Esophagus (tissue), 2 donors: Measurements from ENCODE around the gene CNGA2. TPM values are rescaled to one million over a fixed set of nuclear protein-coding genes. Genes with fewer than 3 reads are reported as not detected.

ENCODE experiments used
- H3K27ac ChIP-seq, 2 donors: one replicate each; pipeline ENCODE4 v1.5.1; 2013; ENCODE audit warnings: low read depth in 2 of 2, mild to moderate bottlenecking in 2 of 2, inconsistent platforms in 1 of 2, low read length in 1 of 2, moderate library complexity in 1 of 2
- H3K27me3 ChIP-seq, 2 donors: one replicate each; pipeline ENCODE4 v1.6.1; 2013; ENCODE audit warnings: low read length in 2 of 2, control low read depth in 1 of 2, mild to moderate bottlenecking in 1 of 2; ENCODE audit not compliant: insufficient read depth in 2 of 2, control insufficient read depth in 1 of 2
- H3K36me3 ChIP-seq, 2 donors: one replicate each; pipeline ENCODE4 v1.6.1; 2013; ENCODE audit warnings: low read length in 1 of 2; ENCODE audit not compliant: control insufficient read depth in 2 of 2, insufficient read depth in 2 of 2
- H3K4me1 ChIP-seq, 2 donors: one replicate each; pipeline ENCODE4 v1.6.1; 2013; ENCODE audit warnings: low read length in 1 of 2; ENCODE audit not compliant: control insufficient read depth in 2 of 2, insufficient read depth in 2 of 2
- H3K4me3 ChIP-seq, 2 donors: one replicate each; pipeline ENCODE4 v1.5.1; 2013; ENCODE audit warnings: low read length in 2 of 2, mild to moderate bottlenecking in 2 of 2, low read depth in 1 of 2, moderate library complexity in 1 of 2
- H3K9me3 ChIP-seq, 2 donors: one replicate each; pipeline ENCODE4 v1.6.1; 2013; ENCODE audit warnings: mild to moderate bottlenecking in 2 of 2, low read depth in 1 of 2, low read length in 1 of 2, moderate library complexity in 1 of 2; ENCODE audit not compliant: control insufficient read depth in 2 of 2, insufficient read depth in 1 of 2
- WGBS, 2 donors: extraction: QIAGEN DNeasy Blood & Tissue Kit; methylation state at CpG; one replicate each; pipeline ENCODE4 v1.1.7; 2013; 5-methylcytosine and 5-hydroxymethylcytosine counted together
- polyA plus RNA-seq, 2 donors: library from polyadenylated mRNA; stranded (reverse); fragments of 200-250 nt; gene quantifications; one replicate each; pipeline ENCODE4 v1.2.3, GENCODE V29; 2013
- donor health status: healthy with polysubstance abuse.
- donor health status: Bipolar disorder and iron deficiency.

Gene CNGA2
- polyA plus RNA-seq, 2 donors, result not detected

GRCh38 chrX:151724563-151725337 is 9.8 kb upstream of the CNGA2 start:
- Histone ChIP-seq H3K27me3 (no peaks in the 10 kb centered on the region), H3K9me3 (peaks cover 0 to 3% of the 10 kb centered on the region in 2 donors), H3K27ac (no peak overlapping the region), H3K4me1 (peaks cover 0 to 3% of the 10 kb centered on the region in 2 donors), H3K4me3 (no peak overlapping the region), H3K36me3 (no peaks in the 10 kb centered on the region)
- WGBS, 2 donors, result 33 to 55% methylated on average over 7 of the region's 7 CpGs

- WGBS, 2 donors, result 19 to 27% methylated on average over 1 of the region's 1 CpG
- no peaks in the 10 kb centered on the region for H3K36me3 ChIP-seq
These were observed 9.3 kb upstream of the CNGA2 start for GRCh38 chrX:151725338-151725614.

GRCh38 chrX:151726751-151727150 is 7.8 kb upstream of the CNGA2 start:
- Histone ChIP-seq H3K36me3 (no peaks in the 10 kb centered on the region), H3K4me3 (no peak overlapping the region), H3K27ac (no peak overlapping the region), H3K27me3 (no peaks in the 10 kb centered on the region), H3K4me1 (peaks cover 0 to 3% of the 10 kb centered on the region in 2 donors), H3K9me3 (peaks cover 0 to 3% of the 10 kb centered on the region in 2 donors)
- WGBS, 2 donors, result 53 to 70% methylated on average over 5 of the region's 5 CpGs

More at GRCh38 chrX:151725338-151725614, 9.3 kb upstream of the CNGA2 start:
- H3K4me3 ChIP-seq, result no peak overlapping the region
- peaks cover 0 to 3% of the 10 kb centered on the region in 2 donors for H3K9me3 ChIP-seq
- H3K27ac ChIP-seq, result no peak overlapping the region
- peaks cover 0 to 3% of the 10 kb centered on the region in 2 donors for H3K4me1 ChIP-seq
- no peaks in the 10 kb centered on the region for H3K27me3 ChIP-seq

DNA sequence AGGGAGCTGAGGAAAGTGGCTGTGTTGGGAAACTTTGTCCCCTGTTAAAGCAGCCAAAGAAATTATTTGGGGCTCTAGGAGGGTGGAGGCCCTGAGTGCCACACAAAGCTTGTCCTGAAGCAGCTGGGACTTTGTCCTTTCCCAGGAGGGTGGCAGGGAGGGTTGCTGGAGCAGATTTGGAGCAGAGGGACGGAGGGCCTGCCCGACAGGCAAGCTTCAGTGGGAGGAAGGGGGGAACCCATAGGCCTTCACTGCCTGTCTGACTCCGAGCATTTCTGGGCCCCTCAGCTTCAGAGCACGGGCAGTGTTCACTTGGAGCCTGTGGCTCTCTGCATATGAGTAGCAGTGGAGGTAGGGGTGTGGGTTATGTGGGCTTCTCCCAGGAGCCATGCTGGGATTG is 7.2 kb upstream of the CNGA2 start:
- Histone ChIP-seq H3K4me3 (no peak overlapping the region), H3K27ac (no peak overlapping the region), H3K27me3 (no peaks in the 10 kb centered on the region), H3K9me3 (peaks cover 0 to 3% of the 10 kb centered on the region in 2 donors), H3K4me1 (peaks cover 0 to 3% of the 10 kb centered on the region in 2 donors), H3K36me3 (no peaks in the 10 kb centered on the region)
- WGBS, 2 donors, result 77 to 91% methylated on average over 4 of the region's 4 CpGs

DNA sequence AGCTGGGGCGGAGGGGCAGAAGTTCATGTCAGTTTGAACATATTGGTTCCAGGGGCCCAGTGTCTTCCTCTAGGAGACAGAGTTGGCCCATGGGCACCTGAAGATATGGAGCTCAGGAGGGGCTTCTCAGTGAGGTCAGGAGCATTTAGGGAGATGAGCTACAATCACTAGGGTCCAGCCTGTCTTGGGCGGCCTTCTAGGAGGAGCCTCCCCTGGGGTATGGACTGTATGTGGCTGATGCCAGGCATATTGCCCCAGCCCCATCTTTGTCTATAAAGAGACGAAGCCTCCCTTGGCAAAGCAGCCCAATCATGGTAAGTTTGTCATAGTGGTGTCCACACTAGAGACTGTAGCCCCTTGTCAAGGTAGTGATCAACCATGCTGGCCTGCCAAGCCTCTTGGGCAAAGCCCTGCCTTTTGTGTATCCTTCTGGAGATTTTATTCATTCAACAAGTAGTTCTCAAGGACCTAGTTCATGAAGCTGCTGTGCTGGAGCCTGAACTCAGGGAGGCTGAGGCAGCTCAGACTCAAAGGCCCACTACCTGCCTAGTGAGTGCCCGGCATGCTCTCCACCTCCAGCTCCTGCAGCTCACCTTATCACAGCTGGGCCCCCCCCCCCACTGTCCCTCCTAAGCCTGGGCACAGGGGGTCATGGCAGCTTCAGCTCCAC is 5.4 kb upstream of the CNGA2 start:
- no peak overlapping the region for H3K27ac ChIP-seq
- no peaks in the 10 kb centered on the region for H3K9me3 ChIP-seq
- H3K27me3 ChIP-seq, result peaks cover 0 to 4% of the 10 kb centered on the region in 2 donors
- no peak overlapping the region for H3K4me3 ChIP-seq
- 74 to 93% methylated on average over 4 of the region's 4 CpGs for WGBS, 2 donors
- H3K4me1 ChIP-seq, result peaks cover 0 to 3% of the 10 kb centered on the region in 2 donors
- no peaks in the 10 kb centered on the region for H3K36me3 ChIP-seq

GRCh38 chrX:151735219-151735618 is 673 bp downstream of the CNGA2 start:
- Histone ChIP-seq H3K4me3 (no peak overlapping the region), H3K9me3 (no peaks in the 10 kb centered on the region), H3K4me1 (no peaks in the 10 kb centered on the region), H3K36me3 (no peaks in the 10 kb centered on the region), H3K27me3 (peaks cover 0 to 7% of the 10 kb centered on the region in 2 donors), H3K27ac (no peak overlapping the region)
- WGBS, 2 donors, result 61 to 84% methylated on average over 2 of the region's 2 CpGs

- peaks cover 0 to 7% of the 10 kb centered on the region in 2 donors for H3K27me3 ChIP-seq
These were observed 2.1 kb downstream of the CNGA2 start for GRCh38 chrX:151736685-151737084.

DNA sequence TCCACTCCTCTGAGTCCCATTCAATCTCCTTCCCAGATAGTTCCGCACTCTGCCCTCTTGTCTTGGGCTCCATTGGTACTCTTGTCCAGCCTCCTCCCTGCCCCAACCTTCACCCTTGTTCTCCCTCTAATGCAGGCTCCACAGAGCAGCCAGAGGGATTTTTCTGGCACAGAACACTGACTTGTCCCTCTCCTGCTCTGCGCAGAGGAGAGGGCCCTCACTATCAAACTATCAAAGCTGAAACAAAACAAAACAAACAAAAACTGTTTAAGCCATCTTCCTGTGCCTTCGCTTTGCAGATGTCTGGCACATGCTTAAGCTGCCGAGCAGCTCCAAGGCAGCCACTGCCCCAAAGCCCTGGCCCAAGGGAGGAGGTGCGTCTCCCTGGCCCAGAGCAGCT is 2.9 kb downstream of the CNGA2 start:
- 64 to 69% methylated on average over 5 of the region's 5 CpGs for WGBS, 2 donors
- peaks cover 0 to 7% of the 10 kb centered on the region in 2 donors for H3K27me3 ChIP-seq

More at GRCh38 chrX:151736685-151737084, 2.1 kb downstream of the CNGA2 start:
- H3K36me3 ChIP-seq, result no peaks in the 10 kb centered on the region
- WGBS, 2 donors, result 79 to 86% methylated on average over 6 of the region's 6 CpGs
- no peak overlapping the region for H3K27ac ChIP-seq
- no peak overlapping the region for H3K4me3 ChIP-seq
- H3K9me3 ChIP-seq, result no peaks in the 10 kb centered on the region
- H3K4me1 ChIP-seq, result no peaks in the 10 kb centered on the region

GRCh38 chrX:151738751-151739150 is 4.2 kb downstream of the CNGA2 start:
- no peaks in the 10 kb centered on the region for H3K4me1 ChIP-seq
- H3K4me3 ChIP-seq, result no peak overlapping the region
- H3K27me3 ChIP-seq, result peaks cover 0 to 7% of the 10 kb centered on the region in 2 donors
- no peaks in the 10 kb centered on the region for H3K9me3 ChIP-seq
- no peak overlapping the region for H3K27ac ChIP-seq
- 73 to 90% methylated on average over 7 of the region's 7 CpGs for WGBS, 2 donors
- no peaks in the 10 kb centered on the region for H3K36me3 ChIP-seq

More for the DNA sequence above, 2.9 kb downstream of the CNGA2 start:
- Histone ChIP-seq H3K4me1 (no peaks in the 10 kb centered on the region), H3K27ac (no peak overlapping the region), H3K4me3 (no peak overlapping the region), H3K9me3 (no peaks in the 10 kb centered on the region), H3K36me3 (no peaks in the 10 kb centered on the region)
